ENCODE results near the gene KCNG4. TPM values are rescaled to one million over a fixed set of nuclear protein-coding genes. Genes with fewer than 3 reads are reported as not detected.

KCNG4 gene
- total RNA-seq, 1 donor from 2014 or later, result not detected

- H3K4me3 ChIP-seq (ENCODE audit: low read depth, low read length), result no peak overlapping the region
- no peak for DNase-seq (ENCODE audit: low read depth)
- TF ChIP-seq CTCF (conservative IDR thresholded peaks at IDR 0.05; ENCODE audit: low read depth, low read length), result no peak
These were observed 58.5 kb downstream of the KCNG4 start for GRCh38 chr16:84181144-84181915.

GRCh38 chr16:84180519-84181140 is 59.2 kb downstream of the KCNG4 start:
- H3K4me3 ChIP-seq (ENCODE audit: low read depth, low read length), result no peak overlapping the region
- no peak for TF ChIP-seq CTCF (conservative IDR thresholded peaks at IDR 0.05; ENCODE audit: low read depth, low read length)
- no peak for DNase-seq (ENCODE audit: low read depth)

- no peak for DNase-seq (ENCODE audit: low read depth)
- no peak overlapping the region for H3K4me3 ChIP-seq (ENCODE audit: low read depth, low read length)
- TF ChIP-seq CTCF (conservative IDR thresholded peaks at IDR 0.05; ENCODE audit: low read depth, low read length), result no peak
These were observed 60.0 kb downstream of the KCNG4 start for GRCh38 chr16:84179612-84180320.

- no peak for TF ChIP-seq CTCF (conservative IDR thresholded peaks at IDR 0.05; ENCODE audit: low read depth, low read length)
- DNase-seq (ENCODE audit: low read depth), result no peak
These were observed 60.8 kb downstream of the KCNG4 start for GRCh38 chr16:84178892-84179611.

GRCh38 chr16:84178146-84178765 is 61.6 kb downstream of the KCNG4 start:
- no peak for DNase-seq (ENCODE audit: low read depth)
- no peak for TF ChIP-seq CTCF (conservative IDR thresholded peaks at IDR 0.05; ENCODE audit: low read depth, low read length)
- no peak overlapping the region for H3K4me3 ChIP-seq (ENCODE audit: low read depth, low read length)

More at GRCh38 chr16:84178892-84179611, 60.8 kb downstream of the KCNG4 start:
- no peak overlapping the region for H3K4me3 ChIP-seq (ENCODE audit: low read depth, low read length)

GRCh38 chr16:84177741-84178073 is 62.1 kb downstream of the KCNG4 start:
- no peak for TF ChIP-seq CTCF (conservative IDR thresholded peaks at IDR 0.05; ENCODE audit: low read depth, low read length)
- DNase-seq (ENCODE audit: low read depth), result peak; percentile 54
- no peak overlapping the region for H3K4me3 ChIP-seq (ENCODE audit: low read depth, low read length)
